Dedifferentiated amniotic fluid mesenchymal stem cell (primary cell): Measurements from ENCODE around the gene CYB5A.
"Not testable (repeated sequence)": the region's sequence is repeated elsewhere in the genome, so short reads cannot be mapped to it uniquely, and the experiment has no call there.

ENCODE experiments used
- DNase-seq: peaks from one replicate; pipeline ENCODE4 v3.0.0-alpha.2; 2016; ENCODE audit errors: extremely low spot score

CYB5A gene

GRCh38 chr18:74294526-74294925 lies 2.8 kb upstream of the CYB5A start:
- no peak for DNase-seq

GRCh38 chr18:74292982-74293381 lies 1.2 kb upstream of the CYB5A start:
- not testable (repeated sequence) for DNase-seq

GRCh38 chr18:74292541-74292858 lies 737 bp upstream of the CYB5A start:
- DNase-seq: no peak

GRCh38 chr18:74291472-74291770 lies 342 bp downstream of the CYB5A start:
- no peak for DNase-seq

- no peak for DNase-seq
Measured at GRCh38 chr18:74290794-74291471, 830 bp downstream of the CYB5A start.

GRCh38 chr18:74290021-74290420 lies 1.7 kb downstream of the CYB5A start:
- no peak for DNase-seq

- peak; percentile 31 for DNase-seq
Measured at GRCh38 chr18:74289137-74289536, 2.6 kb downstream of the CYB5A start.

- DNase-seq: no peak
Measured at GRCh38 chr18:74288730-74289129, 3.0 kb downstream of the CYB5A start.

GRCh38 chr18:74288041-74288440 lies 3.7 kb downstream of the CYB5A start:
- DNase-seq: no peak

- DNase-seq: no peak
Measured at GRCh38 chr18:74286856-74287255, 4.9 kb downstream of the CYB5A start.

- DNase-seq: no peak
Measured at GRCh38 chr18:74286106-74286855, 5.5 kb downstream of the CYB5A start.

- DNase-seq: not testable (repeated sequence)
Measured at GRCh38 chr18:74285583-74285982, 6.2 kb downstream of the CYB5A start.

- DNase-seq: no peak
Measured at GRCh38 chr18:74284980-74285355, 6.8 kb downstream of the CYB5A start.

- no peak for DNase-seq
Measured at GRCh38 chr18:74284191-74284979, 7.4 kb downstream of the CYB5A start.

- DNase-seq: no peak
Measured at GRCh38 chr18:74283646-74284045, 8.1 kb downstream of the CYB5A start.

GRCh38 chr18:74282755-74283554 lies 8.8 kb downstream of the CYB5A start:
- no peak for DNase-seq

GRCh38 chr18:74281980-74282754 lies 9.6 kb downstream of the CYB5A start:
- DNase-seq: no peak

- no peak for DNase-seq
Measured at GRCh38 chr18:74281011-74281979, 10.5 kb downstream of the CYB5A start.

- no peak for DNase-seq
Measured at GRCh38 chr18:74278983-74279382, 12.8 kb downstream of the CYB5A start.

GRCh38 chr18:74278058-74278457 lies 13.7 kb downstream of the CYB5A start:
- no peak for DNase-seq
